GM23338 (cell line): Measurements from ENCODE around the gene ARRB1. TPM values are rescaled to one million over a fixed set of nuclear protein-coding genes. Genes with fewer than 3 reads are reported as not detected.

ENCODE experiments used
- ATAC-seq: fragments of 200-7000 bp; cut with Tn5 transposase; 3 replicates; pipeline ENCODE4 v1.9.1; 2020
- DNase-seq: peaks from one replicate; pipeline ENCODE4 v3.0.0-alpha.2; 2015; ENCODE audit warnings: low spot score
- H2AFZ ChIP-seq: fragments of 200-600 bp; sonication (generic); 2 replicates; pipeline ENCODE4 v1.8.0; 2016; ENCODE audit warnings: antibody characterized with exemption, mild to moderate bottlenecking, moderate library complexity
- H3F3A ChIP-seq: fragments of 200-600 bp; sonication (generic); replicated peaks from 2 replicates; pipeline ENCODE4 v1.8.0; 2017; ENCODE audit warnings: antibody characterized with exemption, mixed run types, low read depth
- H3K27ac ChIP-seq: fragments of 200-600 bp; sonication (generic); 2 replicates; pipeline ENCODE4 v1.6.1; 2016; ENCODE audit warnings: low read depth
- H3K27me3 ChIP-seq: fragments of 200-600 bp; sonication (generic); 2 replicates; pipeline ENCODE4 v1.8.0; 2016; ENCODE audit warnings: mild to moderate bottlenecking, mixed run types, moderate library complexity; ENCODE audit not compliant: insufficient read depth
- H3K36me3 ChIP-seq: fragments of 200-600 bp; sonication (generic); 2 replicates; pipeline ENCODE4 v1.8.0; 2016; ENCODE audit warnings: mild to moderate bottlenecking; ENCODE audit not compliant: insufficient read depth
- H3K4me1 ChIP-seq: fragments of 200-600 bp; sonication (generic); 2 replicates; pipeline ENCODE4 v1.8.0; 2016; ENCODE audit warnings: mild to moderate bottlenecking, moderate library complexity; ENCODE audit not compliant: insufficient read depth
- H3K4me2 ChIP-seq: fragments of 200-600 bp; sonication (generic); 2 replicates; pipeline ENCODE4 v1.7.1; 2017; ENCODE audit warnings: mixed run types
- H3K4me3 ChIP-seq: fragments of 200-600 bp; sonication (generic); 2 replicates; pipeline ENCODE4 v1.6.1; 2016; ENCODE audit warnings: mixed run types
- H3K79me2 ChIP-seq: fragments of 200-600 bp; sonication (generic); replicated peaks from 2 replicates; pipeline ENCODE4 v1.8.0; 2017; ENCODE audit warnings: mild to moderate bottlenecking; ENCODE audit not compliant: insufficient read depth
- H3K9me2 ChIP-seq: fragments of 200-600 bp; sonication (generic); 2 replicates; pipeline ENCODE4 v1.8.0; 2017; ENCODE audit not compliant: insufficient read depth
- H4K20me1 ChIP-seq: fragments of 200-600 bp; sonication (generic); replicated peaks from 2 replicates; pipeline ENCODE4 v1.8.0; 2017; ENCODE audit warnings: mild to moderate bottlenecking; ENCODE audit not compliant: insufficient read depth
- H3K27ac Mint-ChIP-seq: 2 replicates; pipeline ENCODE4 v1.8.0; 2020; ENCODE audit warnings: inconsistent platforms, mild to moderate bottlenecking, moderate library complexity, mixed read lengths
- H3K27me3 Mint-ChIP-seq: 3 replicates; pipeline ENCODE4 v1.8.0; 2022; ENCODE audit warnings: low read depth, mild to moderate bottlenecking, moderate library complexity, mixed read lengths, inconsistent platforms; ENCODE audit not compliant: insufficient read depth, poor library complexity
- H3K36me3 Mint-ChIP-seq: 3 replicates; pipeline ENCODE4 v1.8.0; 2021; ENCODE audit warnings: low read depth, mild to moderate bottlenecking, inconsistent platforms, moderate library complexity, mixed read lengths
- H3K4me1 Mint-ChIP-seq: 3 replicates; pipeline ENCODE4 v1.8.0; 2020; ENCODE audit warnings: mild to moderate bottlenecking, inconsistent platforms, mixed read lengths
- H3K4me3 Mint-ChIP-seq: 3 replicates; pipeline ENCODE4 v1.8.0; 2021; ENCODE audit warnings: moderate library complexity, mild to moderate bottlenecking, inconsistent platforms, mixed read lengths
- H3K9me3 Mint-ChIP-seq: 3 replicates; pipeline ENCODE4 v1.8.0; 2020; ENCODE audit warnings: moderate library complexity, mild to moderate bottlenecking, inconsistent platforms, mixed read lengths
- EZH2 ChIP-seq: fragments of 200-600 bp; sonication (generic); IDR thresholded peaks from one replicate; pipeline ENCODE4 v1.8.0; 2017; ENCODE audit warnings: antibody characterized with exemption, mild to moderate bottlenecking, low read depth; ENCODE audit not compliant: unreplicated experiment
- EZH2phosphoT487 ChIP-seq: fragments of 200-600 bp; sonication (generic); IDR thresholded peaks from one replicate; pipeline ENCODE4 v1.8.1; 2018; ENCODE audit warnings: antibody characterized with exemption; ENCODE audit not compliant: unreplicated experiment
- JUNB ChIP-seq: IDR thresholded peaks from one replicate; pipeline ENCODE4 v1.6.1; 2016; ENCODE audit warnings: antibody characterized with exemption; ENCODE audit not compliant: unreplicated experiment
- NANOG ChIP-seq: IDR thresholded peaks from 2 replicates; pipeline ENCODE4 v1.6.1; 2016; ENCODE audit warnings: antibody characterized with exemption, borderline replicate concordance
- POLR2AphosphoS5 ChIP-seq: IDR thresholded peaks from 2 replicates; pipeline ENCODE4 v1.6.1; 2016; ENCODE audit warnings: antibody characterized with exemption, low read depth
- STAT1 ChIP-seq: IDR thresholded peaks from one replicate; pipeline ENCODE4 v1.6.1; 2016; ENCODE audit warnings: antibody characterized with exemption; ENCODE audit not compliant: unreplicated experiment
- ZNF114 ChIP-seq: fragments of 250-450 bp; sonication (Bioruptor Pico); IDR thresholded peaks from 2 replicates; pipeline ENCODE4 v1.5.0; 2020; ENCODE audit warnings: mild to moderate bottlenecking, moderate library complexity
- polyA plus RNA-seq: library from polyadenylated mRNA; unstranded; fragments of >200 nt; fragmentation: Nextera tagmentation; extraction: Ambion mirVana; gene quantifications from 2 replicates; pipeline ENCODE4 v1.2.1, GENCODE V29; 2016
- total RNA-seq: library from RNA; depleted of rRNA; stranded (reverse); fragments of >200 nt; shearing (Covaris generic); gene quantifications from 2 replicates; pipeline ENCODE4 v1.2.3, GENCODE V29; 2014
- TF ChIP-seq, protein P1 (sequence below): IDR thresholded peaks from 2 replicates; pipeline ENCODE4 v1.6.1; 2016; ENCODE audit warnings: antibody characterized with exemption
- TF ChIP-seq, protein P2 (sequence below), 2 experiments: fragments of 200-600 bp in 1 of 2; sonication (generic) in 1 of 2; conservative IDR thresholded peaks; 2 replicates each; pipeline versions ENCODE4 v1.5.1 to v1.6.1; 2016 to 2017; ENCODE audit warnings: antibody characterized with exemption in 2 of 2, low read depth in 2 of 2, mild to moderate bottlenecking in 2 of 2, moderate library complexity in 1 of 2
- TF ChIP-seq, protein P3 (sequence below): IDR thresholded peaks from one replicate; pipeline ENCODE4 v1.6.1; 2018; ENCODE audit warnings: antibody characterized with exemption; ENCODE audit not compliant: unreplicated experiment

ARRB1 gene
- total and polyA plus RNA-seq, 2 experiments from 2014 or later = 6.3 to 11.1 TPM

DNA sequence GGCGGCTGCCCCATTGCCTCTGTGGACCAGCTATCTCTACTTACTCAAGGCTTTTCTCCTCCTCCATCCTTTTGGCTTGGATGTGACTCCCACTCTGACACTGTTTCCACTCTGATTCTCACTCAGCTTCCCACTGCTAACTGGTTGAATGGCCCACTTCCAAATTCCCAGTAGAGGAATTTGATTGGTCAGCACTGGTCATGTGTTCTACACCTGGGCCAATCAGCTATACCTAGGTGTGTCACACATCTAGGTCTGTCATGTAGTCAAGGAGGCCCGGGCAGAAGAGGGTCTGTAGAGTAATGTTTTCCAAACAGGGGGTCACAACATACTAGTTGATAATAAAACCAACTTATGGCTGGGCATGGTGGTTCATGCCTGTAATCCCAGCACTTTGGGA, 57.6 kb downstream of the ARRB1 start (continued):
- TF ChIP-seq, protein P1, sequence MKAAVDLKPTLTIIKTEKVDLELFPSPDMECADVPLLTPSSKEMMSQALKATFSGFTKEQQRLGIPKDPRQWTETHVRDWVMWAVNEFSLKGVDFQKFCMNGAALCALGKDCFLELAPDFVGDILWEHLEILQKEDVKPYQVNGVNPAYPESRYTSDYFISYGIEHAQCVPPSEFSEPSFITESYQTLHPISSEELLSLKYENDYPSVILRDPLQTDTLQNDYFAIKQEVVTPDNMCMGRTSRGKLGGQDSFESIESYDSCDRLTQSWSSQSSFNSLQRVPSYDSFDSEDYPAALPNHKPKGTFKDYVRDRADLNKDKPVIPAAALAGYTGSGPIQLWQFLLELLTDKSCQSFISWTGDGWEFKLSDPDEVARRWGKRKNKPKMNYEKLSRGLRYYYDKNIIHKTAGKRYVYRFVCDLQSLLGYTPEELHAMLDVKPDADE = no peak
- TF ChIP-seq STAT1 = no peak
- TF ChIP-seq, protein P2, sequence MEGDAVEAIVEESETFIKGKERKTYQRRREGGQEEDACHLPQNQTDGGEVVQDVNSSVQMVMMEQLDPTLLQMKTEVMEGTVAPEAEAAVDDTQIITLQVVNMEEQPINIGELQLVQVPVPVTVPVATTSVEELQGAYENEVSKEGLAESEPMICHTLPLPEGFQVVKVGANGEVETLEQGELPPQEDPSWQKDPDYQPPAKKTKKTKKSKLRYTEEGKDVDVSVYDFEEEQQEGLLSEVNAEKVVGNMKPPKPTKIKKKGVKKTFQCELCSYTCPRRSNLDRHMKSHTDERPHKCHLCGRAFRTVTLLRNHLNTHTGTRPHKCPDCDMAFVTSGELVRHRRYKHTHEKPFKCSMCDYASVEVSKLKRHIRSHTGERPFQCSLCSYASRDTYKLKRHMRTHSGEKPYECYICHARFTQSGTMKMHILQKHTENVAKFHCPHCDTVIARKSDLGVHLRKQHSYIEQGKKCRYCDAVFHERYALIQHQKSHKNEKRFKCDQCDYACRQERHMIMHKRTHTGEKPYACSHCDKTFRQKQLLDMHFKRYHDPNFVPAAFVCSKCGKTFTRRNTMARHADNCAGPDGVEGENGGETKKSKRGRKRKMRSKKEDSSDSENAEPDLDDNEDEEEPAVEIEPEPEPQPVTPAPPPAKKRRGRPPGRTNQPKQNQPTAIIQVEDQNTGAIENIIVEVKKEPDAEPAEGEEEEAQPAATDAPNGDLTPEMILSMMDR (conservative IDR thresholded peaks at IDR 0.05; ENCODE audit: low read depth in 2 of 2) = no peak
- TF ChIP-seq, protein P3, sequence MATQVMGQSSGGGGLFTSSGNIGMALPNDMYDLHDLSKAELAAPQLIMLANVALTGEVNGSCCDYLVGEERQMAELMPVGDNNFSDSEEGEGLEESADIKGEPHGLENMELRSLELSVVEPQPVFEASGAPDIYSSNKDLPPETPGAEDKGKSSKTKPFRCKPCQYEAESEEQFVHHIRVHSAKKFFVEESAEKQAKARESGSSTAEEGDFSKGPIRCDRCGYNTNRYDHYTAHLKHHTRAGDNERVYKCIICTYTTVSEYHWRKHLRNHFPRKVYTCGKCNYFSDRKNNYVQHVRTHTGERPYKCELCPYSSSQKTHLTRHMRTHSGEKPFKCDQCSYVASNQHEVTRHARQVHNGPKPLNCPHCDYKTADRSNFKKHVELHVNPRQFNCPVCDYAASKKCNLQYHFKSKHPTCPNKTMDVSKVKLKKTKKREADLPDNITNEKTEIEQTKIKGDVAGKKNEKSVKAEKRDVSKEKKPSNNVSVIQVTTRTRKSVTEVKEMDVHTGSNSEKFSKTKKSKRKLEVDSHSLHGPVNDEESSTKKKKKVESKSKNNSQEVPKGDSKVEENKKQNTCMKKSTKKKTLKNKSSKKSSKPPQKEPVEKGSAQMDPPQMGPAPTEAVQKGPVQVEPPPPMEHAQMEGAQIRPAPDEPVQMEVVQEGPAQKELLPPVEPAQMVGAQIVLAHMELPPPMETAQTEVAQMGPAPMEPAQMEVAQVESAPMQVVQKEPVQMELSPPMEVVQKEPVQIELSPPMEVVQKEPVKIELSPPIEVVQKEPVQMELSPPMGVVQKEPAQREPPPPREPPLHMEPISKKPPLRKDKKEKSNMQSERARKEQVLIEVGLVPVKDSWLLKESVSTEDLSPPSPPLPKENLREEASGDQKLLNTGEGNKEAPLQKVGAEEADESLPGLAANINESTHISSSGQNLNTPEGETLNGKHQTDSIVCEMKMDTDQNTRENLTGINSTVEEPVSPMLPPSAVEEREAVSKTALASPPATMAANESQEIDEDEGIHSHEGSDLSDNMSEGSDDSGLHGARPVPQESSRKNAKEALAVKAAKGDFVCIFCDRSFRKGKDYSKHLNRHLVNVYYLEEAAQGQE = no peak
- TF ChIP-seq POLR2AphosphoS5 = no peak

DNA sequence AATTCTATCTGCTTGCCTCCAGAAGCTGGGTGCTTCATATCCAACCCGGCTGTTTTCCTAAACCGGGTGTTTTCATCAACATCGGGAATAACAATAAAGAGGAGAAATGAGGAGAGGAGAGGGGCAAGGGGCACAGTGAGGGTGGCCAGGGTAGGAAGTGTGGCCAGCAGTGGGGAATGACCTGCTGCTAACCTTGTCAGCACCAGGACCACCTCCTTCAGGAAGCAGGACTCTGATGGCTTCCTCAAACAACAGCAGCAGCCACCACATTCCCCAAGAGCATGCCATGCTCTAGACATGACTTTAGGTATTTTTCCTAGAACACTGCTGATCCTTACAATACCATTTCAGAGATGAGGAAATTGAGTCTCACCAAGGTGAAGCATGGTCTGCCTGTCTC, 58.5 kb downstream of the ARRB1 start:
- H2AFZ ChIP-seq = no peak overlapping the region
- H3F3A ChIP-seq = no peaks in the 10 kb centered on the region
- no peak overlapping the region for H3K27ac ChIP-seq
- H4K20me1 ChIP-seq = no peaks in the 10 kb centered on the region
- Mint-ChIP-seq H3K9me3 (no peaks in the 10 kb centered on the region; the same call in 1 of the 3 replicates), H3K4me1 (peaks cover 27% of the 10 kb centered on the region), H3K36me3 (peaks cover 47% of the 10 kb centered on the region), H3K4me3 (no peak overlapping the region), H3K27me3 (peaks cover 7% of the 10 kb centered on the region), H3K27ac (no peak overlapping the region)
- no peaks in the 10 kb centered on the region for H3K79me2 ChIP-seq
- no peaks in the 10 kb centered on the region for H3K27me3 ChIP-seq
- no peaks in the 10 kb centered on the region for H3K9me2 ChIP-seq
- no peaks in the 10 kb centered on the region for H3K4me1 ChIP-seq
- H3K4me3 ChIP-seq = no peak overlapping the region
- no peak for DNase-seq
- H3K4me2 ChIP-seq = no peak overlapping the region
- TF ChIP-seq STAT1 = no peak
- no peak for ATAC-seq
- H3K36me3 ChIP-seq = no peaks in the 10 kb centered on the region

DNA sequence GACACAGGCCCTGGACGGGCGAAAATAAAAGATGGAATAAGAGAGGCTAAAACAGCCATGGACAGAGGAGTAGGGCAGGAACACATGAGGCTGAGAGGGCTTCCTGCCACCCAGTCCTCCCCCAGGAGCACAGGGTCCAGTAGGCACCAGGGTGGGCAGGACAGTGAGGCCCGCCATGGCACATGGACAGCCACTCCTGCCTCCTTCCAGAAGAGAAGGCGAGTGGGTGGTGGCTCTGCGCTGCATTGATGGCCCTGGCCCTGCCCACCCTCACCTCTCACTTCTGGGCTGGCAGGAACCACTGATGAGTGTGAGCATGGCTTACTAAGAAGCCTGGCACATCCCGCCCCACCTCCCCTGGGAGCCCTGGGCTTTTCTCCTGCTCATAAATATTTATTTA, 59.7 kb downstream of the ARRB1 start:
- Histone ChIP-seq H4K20me1 (no peaks in the 10 kb centered on the region), H3K36me3 (no peaks in the 10 kb centered on the region), H3F3A (no peaks in the 10 kb centered on the region), H3K9me2 (no peaks in the 10 kb centered on the region), H3K4me2 (no peak overlapping the region), H2AFZ (no peak overlapping the region), H3K4me3 (no peak overlapping the region), H3K27ac (no peak overlapping the region), H3K4me1 (no peaks in the 10 kb centered on the region), H3K27me3 (no peaks in the 10 kb centered on the region), H3K79me2 (no peaks in the 10 kb centered on the region)
- peaks cover 50% of the 10 kb centered on the region for H3K36me3 Mint-ChIP-seq
- DNase-seq (no peak), ATAC-seq (no peak)
- H3K4me3 Mint-ChIP-seq = no peak overlapping the region
- no peaks in the 10 kb centered on the region; the same call in 1 of the 3 replicates for H3K9me3 Mint-ChIP-seq
- H3K27ac Mint-ChIP-seq = no peak overlapping the region
- H3K4me1 Mint-ChIP-seq = peaks cover 27% of the 10 kb centered on the region
- peaks cover 7% of the 10 kb centered on the region for H3K27me3 Mint-ChIP-seq
- TF ChIP-seq, protein P3 = no peak
- TF ChIP-seq ZNF114 (CRISPR knock-in tag) (no peak), JUNB (no peak), POLR2AphosphoS5 (no peak), EZH2 (no peak), NANOG (no peak), EZH2phosphoT487 (no peak)
- TF ChIP-seq, protein P2 (conservative IDR thresholded peaks at IDR 0.05; ENCODE audit: low read depth in 2 of 2) = no peak
